Esophagus squamous epithelium (tissue), 4 donors: ENCODE results near the gene KCNH1.

Experiments
- CTCF ChIP-seq, 6 experiments: fragments of 450-650 bp in 4 of 6; fragments of 200-600 bp in 2 of 6; sonication (generic) in 2 of 6; IDR thresholded peaks; one replicate each; pipeline ENCODE4 v1.5.1; 2016 to 2019; ENCODE audit warnings: antibody characterized with exemption in 6 of 6, mild to moderate bottlenecking in 4 of 6, moderate library complexity in 4 of 6
- POLR2A ChIP-seq, 4 donors: fragments of 450-650 bp; IDR thresholded peaks; one replicate each; pipeline ENCODE4 v1.6.1; 2017; ENCODE audit warnings: antibody characterized with exemption in 4 of 4, mild to moderate bottlenecking in 4 of 4, moderate library complexity in 3 of 4

- TF ChIP-seq POLR2A (IDR thresholded peaks at IDR 0.05) (no peak), CTCF (IDR thresholded peaks at IDR 0.05) (no peak)
These were observed 215.1 kb downstream of the KCNH1 start for GRCh38 chr1:210918893-210919292.
